Mesendoderm (in vitro differentiated cells): ENCODE measurements around the gene FUT8.

Experiments used
- DNase-seq: peaks from one replicate; pipeline ENCODE4 v3.0.0; 2013
- H2AK5ac ChIP-seq: 2 replicates; pipeline ENCODE4 v1.6.1; 2013; ENCODE audit warnings: low read length, inconsistent platforms
- H2BK120ac ChIP-seq: 2 replicates; pipeline ENCODE4 v1.6.1; 2013; ENCODE audit warnings: low read depth, mild to moderate bottlenecking, low read length, moderate library complexity, mixed read lengths
- H2BK15ac ChIP-seq: replicated peaks from 2 replicates; pipeline ENCODE4 v1.6.1; 2013; ENCODE audit warnings: low read depth, mild to moderate bottlenecking, moderate library complexity
- H2BK5ac ChIP-seq: 2 replicates; pipeline ENCODE4 v1.6.1; 2013; ENCODE audit warnings: low read length, inconsistent platforms
- H3K18ac ChIP-seq: 2 replicates; pipeline ENCODE4 v1.6.1; 2013; ENCODE audit warnings: mild to moderate bottlenecking, low read length, mixed read lengths
- H3K23ac ChIP-seq: one replicate; pipeline ENCODE4 v1.6.1; 2013; ENCODE audit warnings: low read length
- H3K27ac ChIP-seq: 2 replicates; pipeline ENCODE4 v1.5.1; 2013; ENCODE audit warnings: low read depth, mild to moderate bottlenecking, inconsistent platforms, low read length, moderate library complexity
- H3K27me3 ChIP-seq: 2 replicates; pipeline ENCODE4 v1.6.1; 2013; ENCODE audit warnings: low read length, control low read depth, mild to moderate bottlenecking, inconsistent platforms; ENCODE audit not compliant: insufficient read depth, poor library complexity
- H3K36me3 ChIP-seq: 2 replicates; pipeline ENCODE4 v1.6.1; 2013; ENCODE audit warnings: low read length, inconsistent platforms; ENCODE audit not compliant: control insufficient read depth, insufficient read depth
- H3K4ac ChIP-seq: one replicate; pipeline ENCODE4 v1.6.1; 2013; ENCODE audit warnings: low read depth, mild to moderate bottlenecking, low read length, moderate library complexity
- H3K4me1 ChIP-seq: 2 replicates; pipeline ENCODE4 v1.6.1; 2013; ENCODE audit warnings: low read depth, low read length, inconsistent platforms; ENCODE audit not compliant: control insufficient read depth
- H3K4me2 ChIP-seq: 2 replicates; pipeline ENCODE4 v1.6.1; 2013; ENCODE audit warnings: low read length
- H3K4me3 ChIP-seq: 2 replicates; pipeline ENCODE4 v1.5.1; 2013; ENCODE audit warnings: mild to moderate bottlenecking, low read length
- H3K56ac ChIP-seq: one replicate; pipeline ENCODE4 v1.6.1; 2013; ENCODE audit warnings: low read length
- H3K79me1 ChIP-seq: 2 replicates; pipeline ENCODE4 v1.6.1; 2013; ENCODE audit warnings: low read length, inconsistent platforms
- H3K79me2 ChIP-seq: 2 replicates; pipeline ENCODE4 v1.6.1; 2013; ENCODE audit warnings: mild to moderate bottlenecking, low read length; ENCODE audit not compliant: control insufficient read depth, insufficient read depth
- H3K9ac ChIP-seq: 2 replicates; pipeline ENCODE4 v1.6.1; 2013; ENCODE audit warnings: low read length, inconsistent platforms
- H4K5ac ChIP-seq: one replicate; pipeline ENCODE4 v1.6.1; 2013; ENCODE audit warnings: low read length
- H4K8ac ChIP-seq: one replicate; pipeline ENCODE4 v1.6.1; 2013; ENCODE audit warnings: low read depth, mild to moderate bottlenecking, control low read depth, low read length, moderate library complexity
- WGBS: extraction: QIAGEN DNeasy Blood & Tissue Kit; methylation state at CpG from one replicate; pipeline ENCODE4 v1.1.7; 2013; ENCODE audit warnings: low lambda C conversion rate, missing lambda C conversion rate; ENCODE audit not compliant: insufficient coverage; ENCODE audit errors: extremely low coverage; 5-methylcytosine and 5-hydroxymethylcytosine counted together

Gene FUT8

GRCh38 chr14:65552724-65553123 lies 140.2 kb downstream of the FUT8 start:
- Histone ChIP-seq H3K27me3 (no peaks in the 10 kb centered on the region), H3K4me2 (no peak overlapping the region), H2BK15ac (no peak overlapping the region), H3K4me3 (no peak overlapping the region), H3K27ac (no peak overlapping the region), H3K4ac (no peak overlapping the region), H2BK120ac (no peak overlapping the region), H3K79me2 (no peaks in the 10 kb centered on the region), H3K79me1 (peaks cover 3% of the 10 kb centered on the region), H3K23ac (no peak overlapping the region), H2AK5ac (no peak overlapping the region), H4K5ac (no peak overlapping the region), H3K4me1 (peaks cover 6% of the 10 kb centered on the region), H4K8ac (no peak overlapping the region), H3K9ac (no peak overlapping the region), H3K18ac (no peak overlapping the region), H3K36me3 (no peaks in the 10 kb centered on the region), H3K56ac (no peak overlapping the region), H2BK5ac (no peak overlapping the region)
- WGBS = no CpG with 5 or more reads among the region's 4 CpGs
- no peak for DNase-seq

- Histone ChIP-seq H3K4ac (no peak overlapping the region), H3K4me2 (no peak overlapping the region), H3K56ac (no peak overlapping the region), H3K4me1 (peaks cover 6% of the 10 kb centered on the region), H3K79me2 (no peaks in the 10 kb centered on the region), H2BK120ac (no peak overlapping the region), H3K18ac (no peak overlapping the region), H3K27ac (no peak overlapping the region), H3K23ac (no peak overlapping the region), H2BK5ac (no peak overlapping the region), H2BK15ac (no peak overlapping the region), H4K5ac (no peak overlapping the region), H3K79me1 (peaks cover 3% of the 10 kb centered on the region), H3K9ac (no peak overlapping the region), H4K8ac (no peak overlapping the region), H3K27me3 (no peaks in the 10 kb centered on the region), H3K36me3 (no peaks in the 10 kb centered on the region), H2AK5ac (no peak overlapping the region), H3K4me3 (no peak overlapping the region)
- DNase-seq = no peak
Measured at GRCh38 chr14:65554837-65555236, 142.3 kb downstream of the FUT8 start.

GRCh38 chr14:65555358-65555757 lies 142.8 kb downstream of the FUT8 start:
- no peaks in the 10 kb centered on the region for H3K79me2 ChIP-seq
- H2BK120ac ChIP-seq = no peak overlapping the region
- H3K4ac ChIP-seq = no peak overlapping the region
- DNase-seq = peak; percentile 19
- no peaks in the 10 kb centered on the region for H3K36me3 ChIP-seq
- H3K4me1 ChIP-seq = peaks cover 6% of the 10 kb centered on the region
- no peak overlapping the region for H2BK5ac ChIP-seq
- H4K5ac ChIP-seq = no peak overlapping the region
- no peak overlapping the region for H3K18ac ChIP-seq
- no peak overlapping the region for H3K56ac ChIP-seq
- H3K9ac ChIP-seq = no peak overlapping the region
- H3K79me1 ChIP-seq = peaks cover 3% of the 10 kb centered on the region
- H3K27ac ChIP-seq = no peak overlapping the region
- no peaks in the 10 kb centered on the region for H3K27me3 ChIP-seq
- H3K23ac ChIP-seq = no peak overlapping the region
- H4K8ac ChIP-seq = no peak overlapping the region
- H2AK5ac ChIP-seq = no peak overlapping the region
- no peak overlapping the region for H2BK15ac ChIP-seq
- no peak overlapping the region for H3K4me3 ChIP-seq
- H3K4me2 ChIP-seq = no peak overlapping the region

GRCh38 chr14:65558363-65558762 lies 145.8 kb downstream of the FUT8 start:
- Histone ChIP-seq H3K18ac (no peak overlapping the region), H3K4ac (no peak overlapping the region), H3K27ac (no peak overlapping the region), H3K56ac (no peak overlapping the region), H2BK5ac (no peak overlapping the region), H3K4me2 (no peak overlapping the region), H3K36me3 (no peaks in the 10 kb centered on the region), H4K5ac (no peak overlapping the region), H2BK120ac (no peak overlapping the region), H2BK15ac (no peak overlapping the region), H4K8ac (no peak overlapping the region), H3K9ac (no peak overlapping the region), H2AK5ac (no peak overlapping the region), H3K79me1 (peaks cover 3% of the 10 kb centered on the region), H3K4me1 (peaks cover 6% of the 10 kb centered on the region), H3K27me3 (no peaks in the 10 kb centered on the region), H3K4me3 (no peak overlapping the region), H3K79me2 (no peaks in the 10 kb centered on the region), H3K23ac (no peak overlapping the region)
- no peak for DNase-seq
- WGBS = no CpG with 5 or more reads among the region's 2 CpGs

GRCh38 chr14:65560340-65561027 lies 148.0 kb downstream of the FUT8 start:
- H2AK5ac ChIP-seq = no peak overlapping the region
- no peak overlapping the region for H3K9ac ChIP-seq
- no peak overlapping the region for H3K4me3 ChIP-seq
- no peak overlapping the region for H2BK5ac ChIP-seq
- H3K4me1 ChIP-seq = peaks cover 4% of the 10 kb centered on the region
- H3K18ac ChIP-seq = no peak overlapping the region
- no peak overlapping the region for H3K56ac ChIP-seq
- H3K4me2 ChIP-seq = no peak overlapping the region
- H4K5ac ChIP-seq = no peak overlapping the region
- no peak overlapping the region for H2BK15ac ChIP-seq
- no peak overlapping the region for H4K8ac ChIP-seq
- no CpG with 5 or more reads among the region's 2 CpGs for WGBS
- no peak overlapping the region for H3K27ac ChIP-seq
- peaks cover 3% of the 10 kb centered on the region for H3K79me1 ChIP-seq
- H3K27me3 ChIP-seq = no peaks in the 10 kb centered on the region
- no peaks in the 10 kb centered on the region for H3K79me2 ChIP-seq
- H3K23ac ChIP-seq = no peak overlapping the region
- no peak for DNase-seq
- H3K36me3 ChIP-seq = no peaks in the 10 kb centered on the region
- H2BK120ac ChIP-seq = no peak overlapping the region
- no peak overlapping the region for H3K4ac ChIP-seq

GRCh38 chr14:65564370-65564769 lies 151.8 kb downstream of the FUT8 start:
- no peak overlapping the region for H3K9ac ChIP-seq
- no peak overlapping the region for H3K4ac ChIP-seq
- H3K23ac ChIP-seq = no peak overlapping the region
- H3K27ac ChIP-seq = no peak overlapping the region
- H3K4me1 ChIP-seq = no peaks in the 10 kb centered on the region
- H3K79me1 ChIP-seq = no peaks in the 10 kb centered on the region
- no peak overlapping the region for H4K8ac ChIP-seq
- no peak overlapping the region for H3K4me3 ChIP-seq
- H2BK5ac ChIP-seq = no peak overlapping the region
- H2AK5ac ChIP-seq = no peak overlapping the region
- no peak overlapping the region for H3K4me2 ChIP-seq
- H2BK120ac ChIP-seq = no peak overlapping the region
- no peaks in the 10 kb centered on the region for H3K79me2 ChIP-seq
- no peaks in the 10 kb centered on the region for H3K36me3 ChIP-seq
- H3K18ac ChIP-seq = no peak overlapping the region
- no peak for DNase-seq
- no peak overlapping the region for H3K56ac ChIP-seq
- no peak overlapping the region for H2BK15ac ChIP-seq
- H3K27me3 ChIP-seq = no peaks in the 10 kb centered on the region
- WGBS = 100% methylated on average over 2 of the region's 4 CpGs
- H4K5ac ChIP-seq = no peak overlapping the region
